CD14-positive monocyte (primary cell): ENCODE measurements around the gene ZNF8. TPM values are rescaled to one million over a fixed set of nuclear protein-coding genes. Genes with fewer than 3 reads are reported as not detected.

Experiments used
- DNase-seq, 3 donors: peaks; one replicate each; pipeline ENCODE4 v3.0.0-alpha.2; 2011 to 2022
- H2AFZ ChIP-seq: 2 replicates; pipeline ENCODE4 v1.6.0; 2012; ENCODE audit warnings: mild to moderate bottlenecking, low read depth, low read length, inconsistent platforms; ENCODE audit not compliant: insufficient read depth, poor library complexity, severe bottlenecking
- H3K27ac ChIP-seq, 2 donors: 1 replicate in 1 of 2; 2 replicates in 1 of 2; pipeline ENCODE4 v1.5.1; 2012 to 2013; ENCODE audit warnings: low read length in 2 of 2, control low read depth in 1 of 2, inconsistent platforms in 1 of 2, low read depth in 1 of 2, mild to moderate bottlenecking in 1 of 2
- H3K27me3 ChIP-seq, 2 donors: one replicate each; pipeline versions ENCODE4 v1.6.0 to v1.6.1; 2011 to 2013; ENCODE audit warnings: low read length in 2 of 2; ENCODE audit not compliant: control insufficient read depth in 2 of 2, insufficient read depth in 2 of 2
- H3K36me3 ChIP-seq, 2 donors: replicated peaks in 1 of 2; 1 replicate in 1 of 2; 2 replicates in 1 of 2; pipeline versions ENCODE4 v1.5.1 to v1.6.1; 2012 to 2013; ENCODE audit warnings: low read length in 2 of 2, control low read depth in 1 of 2, inconsistent platforms in 1 of 2, mild to moderate bottlenecking in 1 of 2; ENCODE audit not compliant: insufficient read depth in 2 of 2, control insufficient read depth in 1 of 2
- H3K4me1 ChIP-seq, 2 donors: 1 replicate in 1 of 2; 2 replicates in 1 of 2; pipeline versions ENCODE4 v1.5.1 to v1.6.1; 2012 to 2013; ENCODE audit warnings: low read length in 2 of 2, control low read depth in 1 of 2, inconsistent platforms in 1 of 2, mild to moderate bottlenecking in 1 of 2, moderate library complexity in 1 of 2; ENCODE audit not compliant: insufficient read depth in 2 of 2, control insufficient read depth in 1 of 2
- H3K4me2 ChIP-seq: replicated peaks from 2 replicates; pipeline ENCODE3; 2012; ENCODE audit warnings: low read length, moderate library complexity, mild to moderate bottlenecking; ENCODE audit not compliant: poor library complexity, severe bottlenecking; ENCODE audit errors: extremely low read depth
- H3K4me3 ChIP-seq, 3 experiments: fragments of 200-600 bp in 1 of 3; sonication (generic) in 1 of 3; replicated peaks in 1 of 3; 1 replicate in 2 of 3; 2 replicates in 1 of 3; pipeline ENCODE4 v1.5.1; 2011 to 2013; ENCODE audit warnings: low read length in 3 of 3, mild to moderate bottlenecking in 3 of 3, control low read depth in 2 of 3, low read depth in 2 of 3, inconsistent platforms in 1 of 3, moderate library complexity in 1 of 3
- H3K79me2 ChIP-seq: 2 replicates; pipeline ENCODE4 v1.6.0; 2012; ENCODE audit warnings: mild to moderate bottlenecking, control low read depth, inconsistent platforms, low read length, moderate library complexity; ENCODE audit not compliant: insufficient read depth
- H3K9ac ChIP-seq: 2 replicates; pipeline ENCODE4 v1.6.0; 2017; ENCODE audit warnings: low read length, mild to moderate bottlenecking; ENCODE audit not compliant: insufficient read depth, poor library complexity, severe bottlenecking
- H3K9me3 ChIP-seq, 2 donors: replicated peaks in 1 of 2; 1 replicate in 1 of 2; 2 replicates in 1 of 2; pipeline versions ENCODE4 v1.5.1 to v1.6.1; 2012 to 2013; ENCODE audit warnings: low read length in 2 of 2, control low read depth in 1 of 2; ENCODE audit not compliant: control insufficient read depth in 1 of 2, insufficient read depth in 1 of 2
- H4K20me1 ChIP-seq: 2 replicates; pipeline ENCODE4 v1.6.0; 2012; ENCODE audit warnings: mild to moderate bottlenecking, low read length, control low read depth, moderate library complexity; ENCODE audit not compliant: insufficient read depth
- H3K27ac Mint-ChIP-seq, 7 donors: one replicate each; pipeline ENCODE4 v1.8.0; 2020; ENCODE audit warnings: mild to moderate bottlenecking in 7 of 7, mixed read lengths in 7 of 7, moderate library complexity in 6 of 7, inconsistent platforms in 2 of 7
- H3K27me3 Mint-ChIP-seq, 3 donors: one replicate each; pipeline ENCODE4 v1.8.0; 2021 to 2022; ENCODE audit warnings: low read depth in 3 of 3, mild to moderate bottlenecking in 3 of 3, mixed read lengths in 3 of 3, moderate library complexity in 3 of 3, inconsistent platforms in 1 of 3
- H3K36me3 Mint-ChIP-seq, 2 donors: one replicate each; pipeline ENCODE4 v1.8.0; 2020; ENCODE audit warnings: mixed read lengths in 2 of 2, inconsistent platforms in 1 of 2, mild to moderate bottlenecking in 1 of 2
- H3K4me1 Mint-ChIP-seq: one replicate; pipeline ENCODE4 v1.8.0; 2020; ENCODE audit warnings: mild to moderate bottlenecking, mixed read lengths
- H3K4me3 Mint-ChIP-seq, 2 donors: one replicate each; pipeline ENCODE4 v1.8.0; 2020; ENCODE audit warnings: mild to moderate bottlenecking in 2 of 2, mixed read lengths in 2 of 2, moderate library complexity in 1 of 2
- H3K9me3 Mint-ChIP-seq, 7 donors: one replicate each; pipeline ENCODE4 v1.8.0; 2020 to 2022; ENCODE audit warnings: mixed read lengths in 7 of 7, mild to moderate bottlenecking in 6 of 7, moderate library complexity in 6 of 7, inconsistent platforms in 2 of 7
- WGBS: methylation state at CpG from one replicate; pipeline ENCODE4 v1.1.5; 2013; ENCODE audit warnings: missing lambda C conversion rate; ENCODE audit not compliant: insufficient coverage; 5-methylcytosine and 5-hydroxymethylcytosine counted together
- intact Hi-C, 2 donors: fragments of 100-400 bp; cut with micrococcal nuclease; formaldehyde crosslinking; loops; one replicate each; pipeline versions ENCODE4 v1.15.0 to v1.15.1; 2023
- polyA plus RNA-seq, 3 donors: library from polyadenylated mRNA; depleted of rRNA in 1 of 3; unstranded in 2 of 3; stranded (reverse) in 1 of 3; fragments of 300-500 nt in 2 of 3; fragments of >200 nt in 1 of 3; fragmentation: Illumina TruSeq in 2 of 3; gene quantifications; 1 replicate in 2 of 3; 2 replicates in 1 of 3; pipeline ENCODE4 v1.2.3, GENCODE V29; 2012 to 2021
- TF ChIP-seq, protein P1 (sequence below): fragments of 200-600 bp; IDR thresholded peaks from one replicate; pipeline ENCODE4 v1.8.0; 2022; ENCODE audit warnings: antibody characterized with exemption, mild to moderate bottlenecking

Gene ZNF8
- polyA plus RNA-seq, 3 donors: 0.05 to 2.4 (median 0.25) TPM

- H3K9ac ChIP-seq: no peak overlapping the region
- H3K4me3 ChIP-seq: no peak overlapping the region
- no peak overlapping the region for H2AFZ ChIP-seq
- no peak overlapping the region for H3K4me3 Mint-ChIP-seq
- H3K9me3 Mint-ChIP-seq: peaks cover 0 to 14% (median 7%) of the 10 kb centered on the region in 7 donors
- peaks cover 4 to 13% of the 10 kb centered on the region in 2 donors for H3K9me3 ChIP-seq
- TF ChIP-seq, protein P1, sequence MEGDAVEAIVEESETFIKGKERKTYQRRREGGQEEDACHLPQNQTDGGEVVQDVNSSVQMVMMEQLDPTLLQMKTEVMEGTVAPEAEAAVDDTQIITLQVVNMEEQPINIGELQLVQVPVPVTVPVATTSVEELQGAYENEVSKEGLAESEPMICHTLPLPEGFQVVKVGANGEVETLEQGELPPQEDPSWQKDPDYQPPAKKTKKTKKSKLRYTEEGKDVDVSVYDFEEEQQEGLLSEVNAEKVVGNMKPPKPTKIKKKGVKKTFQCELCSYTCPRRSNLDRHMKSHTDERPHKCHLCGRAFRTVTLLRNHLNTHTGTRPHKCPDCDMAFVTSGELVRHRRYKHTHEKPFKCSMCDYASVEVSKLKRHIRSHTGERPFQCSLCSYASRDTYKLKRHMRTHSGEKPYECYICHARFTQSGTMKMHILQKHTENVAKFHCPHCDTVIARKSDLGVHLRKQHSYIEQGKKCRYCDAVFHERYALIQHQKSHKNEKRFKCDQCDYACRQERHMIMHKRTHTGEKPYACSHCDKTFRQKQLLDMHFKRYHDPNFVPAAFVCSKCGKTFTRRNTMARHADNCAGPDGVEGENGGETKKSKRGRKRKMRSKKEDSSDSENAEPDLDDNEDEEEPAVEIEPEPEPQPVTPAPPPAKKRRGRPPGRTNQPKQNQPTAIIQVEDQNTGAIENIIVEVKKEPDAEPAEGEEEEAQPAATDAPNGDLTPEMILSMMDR: no peak
- H4K20me1 ChIP-seq: no peaks in the 10 kb centered on the region
- 97% methylated on average over 10 of the region's 11 CpGs for WGBS
- peak overlapping the region in 1 of 7 donors; percentile 30 for H3K27ac Mint-ChIP-seq
- peaks cover 45 to 58% of the 10 kb centered on the region in 2 donors for H3K36me3 Mint-ChIP-seq
- H3K4me1 ChIP-seq: no peaks in the 10 kb centered on the region
- H3K4me2 ChIP-seq: no peak overlapping the region
- no peak overlapping the region for H3K27ac ChIP-seq
- H3K36me3 ChIP-seq: peaks cover 27 to 51% of the 10 kb centered on the region in 2 donors
- H3K79me2 ChIP-seq: no peaks in the 10 kb centered on the region
- intact Hi-C loops: no loop called here
- no peak for DNase-seq
- no peaks in the 10 kb centered on the region for H3K27me3 ChIP-seq
- H3K27me3 Mint-ChIP-seq: peaks cover 2 to 3% (median 2%) of the 10 kb centered on the region in 3 donors
- no peaks in the 10 kb centered on the region for H3K4me1 Mint-ChIP-seq
Observed at GRCh38 chr19:58338336-58338735, 59.6 kb downstream of the ZNF8 start.

GRCh38 chr19:58338825-58339558 lies 60.2 kb downstream of the ZNF8 start:
- Mint-ChIP-seq H3K27me3 (peaks cover 2 to 3% (median 2%) of the 10 kb centered on the region in 3 donors), H3K27ac (peak overlapping the region in 1 of 7 donors; percentile 30), H3K9me3 (peaks cover 2 to 17% (median 7%) of the 10 kb centered on the region in 7 donors), H3K4me3 (no peak overlapping the region), H3K4me1 (no peaks in the 10 kb centered on the region), H3K36me3 (peaks cover 45 to 58% of the 10 kb centered on the region in 2 donors)
- DNase-seq: no peak
- H3K4me1 ChIP-seq: no peaks in the 10 kb centered on the region
- H3K36me3 ChIP-seq: peaks cover 27 to 51% of the 10 kb centered on the region in 2 donors
- 92% methylated on average over 26 of the region's 30 CpGs for WGBS
- no peaks in the 10 kb centered on the region for H4K20me1 ChIP-seq
- intact Hi-C loops: no loop called here
- no peak overlapping the region for H3K9ac ChIP-seq
- H3K27ac ChIP-seq: no peak overlapping the region
- no peak overlapping the region for H3K4me2 ChIP-seq
- no peaks in the 10 kb centered on the region for H3K27me3 ChIP-seq
- no peak overlapping the region for H2AFZ ChIP-seq
- no peak overlapping the region for H3K4me3 ChIP-seq
- H3K9me3 ChIP-seq: peaks cover 4 to 13% of the 10 kb centered on the region in 2 donors
- H3K79me2 ChIP-seq: no peaks in the 10 kb centered on the region
- TF ChIP-seq, protein P1: peak; percentile 15
